Kidney (tissue), 14 donors: Measurements from ENCODE around the gene DUSP3. TPM values are rescaled to one million over a fixed set of nuclear protein-coding genes. Genes with fewer than 3 reads are reported as not detected.

ENCODE experiments used
- DNase-seq, 5 donors: peaks; one replicate each; pipeline ENCODE4 v3.0.0-alpha.2; 2013 to 2020
- FAIRE-seq: peaks from 2 replicates; lab custom pipeline; 2012; peaks lifted over from hg19 to GRCh38; lab: Jason Lieb, UNC
- H3K27ac ChIP-seq, 2 donors: one replicate each; pipeline ENCODE4 v1.7.0; 2013; ENCODE audit warnings: low read depth in 2 of 2, low read length in 2 of 2, inconsistent platforms in 1 of 2
- H3K27me3 ChIP-seq: one replicate; pipeline ENCODE4 v1.7.1; 2013; ENCODE audit warnings: low read length, inconsistent platforms; ENCODE audit not compliant: control insufficient read depth, insufficient read depth
- H3K36me3 ChIP-seq, 3 donors: one replicate each; pipeline versions ENCODE4 v1.7.0 to v1.7.1; 2013; ENCODE audit warnings: low read length in 3 of 3, control low read depth in 1 of 3, inconsistent platforms in 1 of 3; ENCODE audit not compliant: insufficient read depth in 3 of 3, control insufficient read depth in 2 of 3
- H3K4me1 ChIP-seq, 3 donors: one replicate each; pipeline versions ENCODE4 v1.7.0 to v1.7.1; 2013; ENCODE audit warnings: low read length in 3 of 3, inconsistent platforms in 1 of 3, low read depth in 1 of 3; ENCODE audit not compliant: control insufficient read depth in 2 of 3, insufficient read depth in 2 of 3
- H3K4me3 ChIP-seq, 3 donors: one replicate each; pipeline versions ENCODE4 v1.7.0 to v1.8.1; 2013; ENCODE audit warnings: low read length in 3 of 3, control low read depth in 1 of 3, inconsistent platforms in 1 of 3
- H3K9ac ChIP-seq, 3 donors: one replicate each; pipeline versions ENCODE4 v1.7.0 to v1.7.1; 2013; ENCODE audit warnings: low read length in 3 of 3, control low read depth in 1 of 3, inconsistent platforms in 1 of 3
- H3K9me3 ChIP-seq, 3 donors: one replicate each; pipeline versions ENCODE4 v1.7.0 to v1.7.1; 2013; ENCODE audit warnings: low read length in 3 of 3, control low read depth in 1 of 3, inconsistent platforms in 1 of 3; ENCODE audit not compliant: control insufficient read depth in 2 of 3, insufficient read depth in 1 of 3
- intact Hi-C: fragments of 100-400 bp; cut with DNase I; formaldehyde crosslinking; loops from one replicate; pipeline ENCODE4 v1.11.1; 2022
- polyA plus RNA-seq: library from polyadenylated mRNA; stranded (reverse); fragments of 350-450 nt; fragmentation: Illumina TruSeq; extraction: RNeasy Lipid Tissue Mini Kit (QIAGEN cat#74804); gene quantifications from one replicate; pipeline ENCODE4 v1.2.3, GENCODE V29; 2014; ENCODE audit warnings: low read depth, low replicate concordance; ENCODE audit not compliant: insufficient read depth
- total RNA-seq: library from RNA; stranded (reverse); fragmentation: NEBNext Ultra II Directional; extraction: Animal tissue kit (Norgen Biotek cat#: 25700); gene quantifications from one replicate; pipeline ENCODE4 v1.2.1, GENCODE V29; 2021
- TF ChIP-seq, protein P1 (sequence below): IDR thresholded peaks from 3 replicates; pipeline ENCODE4 v1.5.1; 2012; ENCODE audit warnings: mild to moderate bottlenecking, moderate library complexity, borderline replicate concordance; ENCODE audit not compliant: insufficient read depth; ENCODE audit errors: extremely low read depth
- donor health status: control.
- donor health status: control.
- donor health status: control.
- donor health status: control.
- donor health status: control.
- donor health status: DM: yes; HTN: yes; CAD: no.
- donor health status: Normal renal cell carcinoma (clear cell type).

The DUSP3 gene
- total and polyA plus RNA-seq, 2 donors from 2014 or later = 102 to 126 TPM

- Histone ChIP-seq H3K9me3 (no peaks in the 10 kb centered on the region), H3K4me1 (no peaks in the 10 kb centered on the region), H3K36me3 (no peaks in the 10 kb centered on the region), H3K27ac (no peak overlapping the region), H3K27me3 (no peaks in the 10 kb centered on the region), H3K4me3 (no peak overlapping the region), H3K9ac (no peak overlapping the region)
- intact Hi-C loops = no loop called here
- FAIRE-seq (no peak), DNase-seq (no peak)
- TF ChIP-seq, protein P1, sequence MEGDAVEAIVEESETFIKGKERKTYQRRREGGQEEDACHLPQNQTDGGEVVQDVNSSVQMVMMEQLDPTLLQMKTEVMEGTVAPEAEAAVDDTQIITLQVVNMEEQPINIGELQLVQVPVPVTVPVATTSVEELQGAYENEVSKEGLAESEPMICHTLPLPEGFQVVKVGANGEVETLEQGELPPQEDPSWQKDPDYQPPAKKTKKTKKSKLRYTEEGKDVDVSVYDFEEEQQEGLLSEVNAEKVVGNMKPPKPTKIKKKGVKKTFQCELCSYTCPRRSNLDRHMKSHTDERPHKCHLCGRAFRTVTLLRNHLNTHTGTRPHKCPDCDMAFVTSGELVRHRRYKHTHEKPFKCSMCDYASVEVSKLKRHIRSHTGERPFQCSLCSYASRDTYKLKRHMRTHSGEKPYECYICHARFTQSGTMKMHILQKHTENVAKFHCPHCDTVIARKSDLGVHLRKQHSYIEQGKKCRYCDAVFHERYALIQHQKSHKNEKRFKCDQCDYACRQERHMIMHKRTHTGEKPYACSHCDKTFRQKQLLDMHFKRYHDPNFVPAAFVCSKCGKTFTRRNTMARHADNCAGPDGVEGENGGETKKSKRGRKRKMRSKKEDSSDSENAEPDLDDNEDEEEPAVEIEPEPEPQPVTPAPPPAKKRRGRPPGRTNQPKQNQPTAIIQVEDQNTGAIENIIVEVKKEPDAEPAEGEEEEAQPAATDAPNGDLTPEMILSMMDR = no peak
These were observed 34.6 kb upstream of the DUSP3 start for GRCh38 chr17:43813386-43813785.

DNA sequence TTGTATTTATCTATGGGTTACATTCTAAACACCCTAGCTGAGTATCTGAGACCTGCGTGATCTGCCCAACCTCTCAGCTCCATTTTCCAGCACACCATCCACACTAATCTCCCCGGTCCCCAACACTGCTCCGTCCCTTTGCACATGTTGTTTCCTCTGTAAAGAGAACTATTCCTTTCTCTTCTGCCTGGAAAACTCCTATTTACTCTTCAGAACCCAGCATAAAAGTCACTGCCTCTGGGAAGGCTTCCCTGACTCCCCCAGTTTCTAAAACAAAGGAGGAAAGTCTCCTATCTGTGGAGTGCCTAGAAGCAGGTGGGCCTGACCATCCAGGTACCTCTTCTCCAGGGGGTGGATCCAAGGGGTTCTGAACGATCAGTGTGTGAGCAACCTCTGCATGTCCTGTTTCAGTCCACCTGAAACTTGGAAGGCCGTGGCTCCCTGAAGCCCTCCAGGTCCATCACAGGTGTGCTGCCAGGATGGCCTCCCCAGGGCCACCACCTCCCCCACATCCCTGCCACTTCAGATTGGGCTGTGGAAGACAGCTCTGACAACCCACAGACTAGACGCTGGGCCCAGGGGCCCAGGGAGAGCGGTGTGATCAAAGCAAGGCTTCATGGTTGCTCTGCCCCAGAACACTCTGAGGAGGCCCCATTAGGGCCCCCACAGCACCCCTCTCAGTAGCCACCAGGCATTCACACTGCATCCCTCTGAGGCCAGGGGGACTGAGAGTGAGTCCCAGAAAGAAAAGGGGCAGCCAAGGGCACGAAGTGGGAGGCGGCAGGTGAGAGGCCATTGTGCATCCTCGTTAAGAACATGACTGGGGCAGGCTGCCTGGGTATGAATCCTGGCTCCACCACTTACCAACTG is 33.9 kb upstream of the DUSP3 start:
- Histone ChIP-seq H3K27ac (no peak overlapping the region), H3K4me3 (no peak overlapping the region), H3K27me3 (no peaks in the 10 kb centered on the region), H3K36me3 (no peaks in the 10 kb centered on the region), H3K4me1 (no peaks in the 10 kb centered on the region), H3K9me3 (no peaks in the 10 kb centered on the region), H3K9ac (no peak overlapping the region)
- intact Hi-C loops = no loop called here
- DNase-seq (no peak), FAIRE-seq (no peak)
- TF ChIP-seq, protein P1 = no peak

- FAIRE-seq = no peak
- Histone ChIP-seq H3K4me1 (no peaks in the 10 kb centered on the region), H3K36me3 (no peaks in the 10 kb centered on the region), H3K27ac (no peak overlapping the region), H3K9me3 (no peaks in the 10 kb centered on the region), H3K27me3 (no peaks in the 10 kb centered on the region), H3K4me3 (no peak overlapping the region), H3K9ac (no peak overlapping the region)
- intact Hi-C loops = no loop called here
- no peak for DNase-seq
- TF ChIP-seq, protein P1 = no peak
These were observed 32.0 kb upstream of the DUSP3 start for GRCh38 chr17:43810823-43811222.
